Lower leg skin (tissue), 3 donors: ENCODE data around the gene ATP7B.

Source experiments
- CTCF ChIP-seq, 3 donors: fragments of 450-650 bp; IDR thresholded peaks; one replicate each; pipeline ENCODE4 v1.5.1; 2016; ENCODE audit warnings: antibody characterized with exemption in 3 of 3, mild to moderate bottlenecking in 3 of 3, moderate library complexity in 2 of 3
- POLR2A ChIP-seq, 2 donors: fragments of 450-650 bp; IDR thresholded peaks; one replicate each; pipeline ENCODE4 v1.6.1; 2016 to 2017; ENCODE audit warnings: antibody characterized with exemption in 2 of 2, mild to moderate bottlenecking in 1 of 2, moderate library complexity in 1 of 2

- TF ChIP-seq CTCF (IDR thresholded peaks at IDR 0.05) (no peak), POLR2A (IDR thresholded peaks at IDR 0.05) (no peak)
Observed at GRCh38 chr13:51945149-51945548, 66.1 kb downstream of the ATP7B start.
